ENCODE data around the gene ANO1.

The ANO1 gene

GRCh38 chr11:70202920-70203750 is 125.0 kb downstream of the ANO1 start, which contains the start of gene FADD:
Gene FADD, plus strand, starts transcription at chr11:70203296. Its CDS starts 164 bp downstream, at chr11:70203460.
- peak within 1 kb of the TSS; percentile 69 for H3K27ac ChIP-seq (ENCODE audit: low read length)
- peak within 1 kb of the TSS; percentile 93 for H3K4me3 ChIP-seq (ENCODE audit: low read length)
- H3K9ac ChIP-seq (ENCODE audit: low read length) = peak within 1 kb of the TSS; percentile 95
- H4K20me1 ChIP-seq (ENCODE audit: insufficient read depth, low read length) = peaks cover 37% of the 10 kb centered on the region
- no peaks in the 10 kb centered on the region for H3K9me3 ChIP-seq (ENCODE audit: insufficient read depth, low read length)
- peaks cover 45% of the 10 kb centered on the region for H3K79me2 ChIP-seq (ENCODE audit: low read length)
- peaks cover 36% of the 10 kb centered on the region for H3K36me3 ChIP-seq (replicated peaks; ENCODE audit: low read depth, low read length)
- H3K27me3 ChIP-seq (ENCODE audit: low read depth, low read length) = peaks cover 4% of the 10 kb centered on the region; the same call in 1 of the 2 replicates
- TF ChIP-seq EZH2phosphoT487 (IDR thresholded peaks at IDR 0.05; ENCODE audit: low read depth) = no peak
- no peak for TF ChIP-seq CTCF (IDR thresholded peaks at IDR 0.05; ENCODE audit: low read depth, low read length)
- peaks cover 12% of the 10 kb centered on the region for H3K4me1 ChIP-seq (ENCODE audit: low read length)
- H3K4me2 ChIP-seq (ENCODE audit: low read length) = peak within 1 kb of the TSS; percentile 96
- H2AFZ ChIP-seq (ENCODE audit: low read depth, low read length) = peak within 1 kb of the TSS; percentile 81

GRCh38 chr11:70203751-70204465 is 125.8 kb downstream of the ANO1 start:
- H2AFZ ChIP-seq (ENCODE audit: low read depth, low read length) = no peak overlapping the region
- peaks cover 4% of the 10 kb centered on the region; the same call in 1 of the 2 replicates for H3K27me3 ChIP-seq (ENCODE audit: low read depth, low read length)

GRCh38 chr11:70204466-70204799 is 126.3 kb downstream of the ANO1 start:
- no peaks in the 10 kb centered on the region for H3K9me3 ChIP-seq (ENCODE audit: insufficient read depth, low read length)
- H3K4me2 ChIP-seq (ENCODE audit: low read length) = peak overlapping the region; percentile 96
- TF ChIP-seq EZH2phosphoT487 (IDR thresholded peaks at IDR 0.05; ENCODE audit: low read depth) = no peak
- TF ChIP-seq CTCF (IDR thresholded peaks at IDR 0.05; ENCODE audit: low read depth, low read length) = no peak
- peak overlapping the region; percentile 93 for H3K4me3 ChIP-seq (ENCODE audit: low read length)
- H3K36me3 ChIP-seq (replicated peaks; ENCODE audit: low read depth, low read length) = peaks cover 49% of the 10 kb centered on the region
- H2AFZ ChIP-seq (ENCODE audit: low read depth, low read length) = no peak overlapping the region
- peaks cover 46% of the 10 kb centered on the region for H4K20me1 ChIP-seq (ENCODE audit: insufficient read depth, low read length)
- peak overlapping the region; percentile 69 for H3K27ac ChIP-seq (ENCODE audit: low read length)
- peaks cover 45% of the 10 kb centered on the region for H3K79me2 ChIP-seq (ENCODE audit: low read length)
- peak overlapping the region; percentile 95 for H3K9ac ChIP-seq (ENCODE audit: low read length)
- H3K4me1 ChIP-seq (ENCODE audit: low read length) = peaks cover 12% of the 10 kb centered on the region
- peaks cover 4% of the 10 kb centered on the region; the same call in 1 of the 2 replicates for H3K27me3 ChIP-seq (ENCODE audit: low read depth, low read length)

More at GRCh38 chr11:70203751-70204465, 125.8 kb downstream of the ANO1 start:
- peak overlapping the region; percentile 96 for H3K4me2 ChIP-seq (ENCODE audit: low read length)
- peak overlapping the region; percentile 93 for H3K4me3 ChIP-seq (ENCODE audit: low read length)
- peaks cover 45% of the 10 kb centered on the region for H3K79me2 ChIP-seq (ENCODE audit: low read length)
- peaks cover 44% of the 10 kb centered on the region for H3K36me3 ChIP-seq (replicated peaks; ENCODE audit: low read depth, low read length)
- H4K20me1 ChIP-seq (ENCODE audit: insufficient read depth, low read length) = peaks cover 44% of the 10 kb centered on the region
- H3K9me3 ChIP-seq (ENCODE audit: insufficient read depth, low read length) = no peaks in the 10 kb centered on the region
- peak overlapping the region; percentile 69 for H3K27ac ChIP-seq (ENCODE audit: low read length)
- H3K4me1 ChIP-seq (ENCODE audit: low read length) = peaks cover 12% of the 10 kb centered on the region
- no peak for TF ChIP-seq EZH2phosphoT487 (IDR thresholded peaks at IDR 0.05; ENCODE audit: low read depth)
- TF ChIP-seq CTCF (IDR thresholded peaks at IDR 0.05; ENCODE audit: low read depth, low read length) = no peak
- peak overlapping the region; percentile 95 for H3K9ac ChIP-seq (ENCODE audit: low read length)

Measured in OCI-LY3 (cell line).